HG03097 (cell line): Measurements from ENCODE around the gene KIAA0930.
"Not testable (repeated sequence)": the region's sequence is repeated elsewhere in the genome, so short reads cannot be mapped to it uniquely, and the experiment has no call there.

Source experiments
- ATAC-seq: cut with Tn5 transposase; IDR thresholded peaks from one replicate; pipeline ENCODE4 v1.9.1; 2021; ENCODE audit not compliant: unreplicated experiment, low FRiP score

KIAA0930 gene

DNA sequence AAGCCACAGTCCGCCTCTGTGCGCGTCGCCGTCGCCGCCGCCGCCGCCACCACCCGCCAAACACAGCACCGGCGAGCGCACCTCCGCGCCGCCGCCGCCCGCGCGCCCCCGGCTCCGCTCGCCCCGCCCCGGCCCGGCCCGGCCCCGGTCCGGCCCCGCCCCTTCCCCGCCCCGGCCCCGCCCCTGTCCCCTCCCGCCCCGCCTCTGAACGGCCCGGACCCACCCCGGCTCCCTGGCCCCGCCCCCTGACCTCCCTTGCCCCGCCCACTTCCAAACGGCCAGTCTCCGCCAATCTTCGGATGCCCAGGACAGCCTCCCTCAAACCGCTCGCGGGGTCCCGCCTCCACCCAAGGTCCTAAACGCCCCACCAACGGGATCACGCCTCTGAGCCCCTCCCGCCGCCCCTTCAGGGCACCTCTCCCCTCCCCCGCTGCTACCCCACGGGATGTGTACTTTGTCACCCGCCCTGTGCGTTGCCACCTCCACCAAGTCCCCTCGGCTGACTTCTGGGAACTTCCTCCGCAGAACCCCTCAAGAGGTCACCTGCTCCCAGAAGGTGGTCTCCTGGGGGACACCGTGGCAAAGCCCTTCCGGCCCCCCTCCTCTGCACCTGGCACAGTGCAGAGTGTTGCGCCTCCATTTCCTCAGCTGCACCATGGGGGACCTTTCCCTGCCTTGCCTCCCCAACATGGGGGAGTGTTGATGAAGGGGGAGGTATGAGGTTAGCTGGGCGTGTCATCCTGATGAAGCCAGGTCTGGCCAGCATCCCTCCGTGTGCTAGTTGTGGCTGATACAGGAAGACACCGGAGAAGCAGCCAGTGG, at the start of gene KIAA0930:
Gene KIAA0930, minus strand, starts transcription at position 85 of the 822 bp plus-strand sequence. CDS start 191 bp downstream, outside the sequence.
- peak; percentile 38 for ATAC-seq

GRCh38 chr22:45286854-45287551, 46.3 kb upstream of the KIAA0930 start:
- ATAC-seq, result no peak

DNA sequence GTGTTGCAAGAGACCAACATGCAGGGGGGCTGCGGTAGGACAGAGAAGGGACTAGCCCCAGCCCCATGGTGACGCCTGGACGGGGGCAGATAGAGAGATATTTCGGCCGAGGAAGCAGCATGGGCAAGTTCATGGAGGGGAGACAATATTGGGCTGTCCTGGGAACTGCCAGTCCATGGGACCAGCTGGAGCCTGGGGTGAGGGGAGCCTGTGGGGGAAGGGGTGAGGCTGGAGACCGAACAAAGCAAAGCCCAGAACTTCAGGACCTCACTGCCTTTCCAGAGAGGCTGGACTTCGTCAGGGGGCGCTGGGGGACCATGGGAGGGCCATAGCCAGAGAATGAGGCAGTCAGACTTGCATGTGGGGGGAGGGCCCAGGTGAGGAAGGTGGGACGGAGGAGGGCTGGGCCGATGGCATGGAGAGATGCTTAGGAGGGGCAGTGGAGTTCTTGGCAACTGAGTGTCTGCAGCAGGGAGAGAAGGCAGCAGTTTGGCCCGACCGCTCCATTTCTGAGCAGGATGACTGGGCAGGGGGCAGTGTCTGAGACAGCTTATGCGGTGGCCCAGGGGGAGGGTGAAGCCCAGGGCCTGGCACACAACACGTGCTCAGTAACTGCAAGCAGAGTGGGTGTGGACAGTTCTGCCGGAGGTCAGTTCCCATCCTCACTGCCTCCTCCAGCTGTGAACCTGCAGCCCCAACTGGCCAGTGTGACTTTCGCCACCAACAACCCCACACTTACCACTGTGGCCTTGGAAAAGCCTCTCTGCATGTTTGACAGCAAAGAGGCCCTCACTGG, 44.8 kb upstream of the KIAA0930 start:
- ATAC-seq, result no peak

GRCh38 chr22:45284705-45285262, 44.1 kb upstream of the KIAA0930 start, which contains the start of gene UPK3A:
Gene UPK3A, plus strand, starts transcription at chr22:45284949. Its CDS starts 65 bp downstream, at chr22:45285014.
- ATAC-seq, result no peak

DNA sequence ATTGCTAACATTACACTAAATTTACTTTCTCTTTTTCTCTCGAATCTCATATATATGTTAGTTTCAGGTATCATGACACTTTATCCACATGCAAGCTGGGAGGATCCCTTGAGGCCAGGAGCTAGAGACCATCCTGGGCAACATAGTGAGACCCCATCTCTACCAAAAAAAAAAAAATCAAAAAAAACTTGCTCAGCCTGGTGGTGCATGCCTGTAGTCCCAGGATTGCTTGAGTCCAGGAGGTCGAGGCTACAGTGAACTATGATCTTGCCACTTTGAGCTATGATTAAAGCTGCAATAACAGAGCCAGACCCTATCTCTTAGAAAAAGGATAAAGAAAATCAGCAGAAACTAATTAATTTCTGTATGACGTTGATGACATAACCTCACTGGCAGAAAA, 40.3 kb upstream of the KIAA0930 start:
- no peak for ATAC-seq

- ATAC-seq, result no peak
Measured at GRCh38 chr22:45280587-45280980, 39.9 kb upstream of the KIAA0930 start.

DNA sequence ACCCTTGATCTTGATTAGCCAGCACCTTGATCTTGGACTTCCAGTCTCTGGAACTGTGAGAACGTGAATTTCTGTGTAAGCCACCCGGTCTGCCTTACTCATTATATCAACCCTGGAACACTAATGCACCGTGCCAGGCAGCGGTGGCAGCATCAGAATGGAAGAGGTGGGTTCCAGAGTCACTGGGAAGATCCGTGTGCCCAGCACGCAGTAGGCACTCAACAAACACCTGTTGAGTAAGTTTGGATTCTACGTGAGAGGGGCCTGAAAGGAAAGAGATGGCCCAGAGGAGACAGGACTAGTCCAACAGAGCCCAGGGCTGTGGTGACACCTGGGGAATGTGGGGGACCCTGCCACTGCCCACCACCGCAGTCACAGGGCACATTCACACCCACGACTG, 37.4 kb upstream of the KIAA0930 start:
- no peak for ATAC-seq

GRCh38 chr22:45277720-45278119, 37.0 kb upstream of the KIAA0930 start:
- not testable (repeated sequence) for ATAC-seq

GRCh38 chr22:45276507-45277105, 35.9 kb upstream of the KIAA0930 start:
- no peak for ATAC-seq

DNA sequence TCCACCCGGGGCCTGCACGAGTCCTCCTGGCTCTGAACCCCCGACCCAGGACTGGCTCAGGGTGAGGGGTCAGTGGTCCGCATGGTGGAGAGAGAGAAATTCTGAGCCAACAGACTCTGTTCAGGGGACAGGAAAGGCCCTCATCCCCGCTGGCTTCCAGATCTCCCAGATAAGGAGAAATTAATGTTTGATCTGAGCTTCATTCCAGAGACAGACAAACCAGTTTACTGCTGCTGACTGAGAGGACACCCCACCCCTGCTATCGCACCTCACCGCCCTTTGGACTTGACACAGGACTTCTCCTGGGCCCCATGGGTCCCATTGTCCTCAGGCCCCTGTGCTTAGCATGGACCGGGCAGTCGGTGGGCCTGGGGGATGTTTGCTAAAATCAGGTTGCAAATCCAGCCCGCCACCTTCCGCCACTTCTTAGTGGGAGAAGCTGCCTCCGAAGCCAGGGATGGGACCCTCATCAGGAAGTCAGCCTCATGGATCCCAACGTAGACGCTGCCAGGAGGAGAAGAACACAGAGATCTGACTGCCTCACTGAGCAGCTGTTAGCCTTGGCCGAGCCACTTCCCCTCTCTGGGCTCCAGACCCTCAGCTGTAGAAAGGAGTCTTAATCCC, 32.9 kb upstream of the KIAA0930 start:
- no peak for ATAC-seq

- ATAC-seq, result no peak
Measured at GRCh38 chr22:45272498-45272897, 31.8 kb upstream of the KIAA0930 start.

- no peak for ATAC-seq
Measured at GRCh38 chr22:45271667-45272201, 31.0 kb upstream of the KIAA0930 start.

DNA sequence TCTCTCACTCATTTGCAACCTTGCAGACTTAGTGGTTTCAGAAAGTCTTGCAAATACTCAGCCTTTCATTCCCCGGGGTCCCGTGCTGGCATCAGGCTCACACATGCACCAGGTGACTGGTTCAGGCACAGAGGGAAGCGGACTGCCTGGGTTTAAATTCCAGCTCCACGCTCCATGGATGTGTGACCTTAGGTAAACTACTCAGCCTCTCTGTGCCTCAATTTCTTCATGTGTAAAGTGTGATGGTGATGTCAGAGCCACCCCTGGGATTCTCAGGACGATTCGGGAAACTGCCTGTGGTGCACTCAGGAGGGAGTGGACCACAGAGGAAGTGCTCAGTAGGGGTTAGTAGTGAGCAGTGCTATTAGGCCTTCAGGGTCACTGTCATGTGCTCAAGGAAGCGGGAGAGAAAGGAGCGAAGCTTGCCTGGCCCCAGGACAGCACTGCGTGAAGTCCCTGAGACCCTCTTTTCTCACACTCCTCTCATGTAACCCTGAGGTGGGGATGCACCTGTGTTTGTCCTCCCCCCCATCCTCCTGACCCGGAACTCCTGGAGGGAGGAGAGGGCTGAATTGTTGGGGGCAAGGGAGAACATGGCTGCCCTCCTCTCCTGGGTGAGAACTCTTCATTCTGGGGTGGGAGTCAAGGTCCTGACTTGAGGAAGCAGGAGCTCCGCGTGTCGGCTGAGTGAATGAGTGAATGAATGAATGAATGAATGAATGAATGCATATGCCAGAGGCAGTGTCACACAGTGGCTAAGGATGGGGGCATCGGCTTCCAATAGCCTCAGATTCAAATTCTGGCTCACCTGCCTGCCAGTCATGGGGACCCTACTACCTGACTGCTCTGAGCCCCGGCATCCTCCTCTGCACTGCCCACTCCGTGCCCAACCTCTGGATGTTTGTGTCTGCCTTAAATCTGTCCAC, 29.7 kb upstream of the KIAA0930 start:
- no peak for ATAC-seq

DNA sequence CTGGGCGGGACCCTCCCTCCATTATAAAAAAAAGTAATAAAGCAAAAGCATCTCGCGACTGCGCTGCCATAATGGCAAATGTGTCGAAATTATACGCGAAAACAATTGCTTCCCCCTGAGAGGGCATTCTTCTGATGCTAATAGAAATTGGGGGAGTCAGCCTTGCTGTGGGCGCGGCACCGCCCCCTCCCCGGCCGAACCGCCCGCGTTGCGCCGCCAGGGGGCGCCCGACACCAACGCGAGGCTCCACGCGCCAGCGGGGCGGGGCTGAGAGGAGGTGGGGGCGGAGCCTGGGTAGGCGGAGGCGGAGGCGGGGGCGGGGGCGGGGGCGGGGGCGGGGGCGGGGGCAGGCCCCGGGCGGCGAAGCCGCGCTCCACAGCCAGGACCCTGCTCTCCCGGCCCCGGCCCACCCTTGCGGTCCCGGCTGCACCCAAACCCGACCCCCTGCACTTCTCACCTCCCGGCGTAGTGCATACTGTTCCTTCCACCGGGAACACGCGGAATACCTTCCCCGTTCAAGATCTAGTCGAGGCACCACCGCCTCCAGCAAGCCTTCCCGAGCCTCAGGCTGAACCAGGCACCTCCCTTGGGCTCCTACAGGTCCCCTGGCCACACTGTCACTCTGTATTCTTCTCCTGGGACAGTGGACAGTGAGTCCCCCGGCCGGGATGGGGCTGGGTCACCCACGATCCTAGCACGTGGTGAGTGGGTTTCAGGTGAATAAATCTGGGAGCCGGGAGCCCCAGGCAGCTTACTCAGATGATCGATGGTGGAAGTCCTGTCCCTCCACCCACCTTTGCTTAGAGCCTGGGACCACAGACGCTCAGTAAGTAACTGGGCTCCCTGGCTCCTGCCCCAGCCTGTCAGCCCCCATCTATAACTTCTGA, 28.5 kb upstream of the KIAA0930 start:
- ATAC-seq, result peak; percentile 64

- ATAC-seq, result no peak
Measured at GRCh38 chr22:45268167-45268957, 27.7 kb upstream of the KIAA0930 start.

DNA sequence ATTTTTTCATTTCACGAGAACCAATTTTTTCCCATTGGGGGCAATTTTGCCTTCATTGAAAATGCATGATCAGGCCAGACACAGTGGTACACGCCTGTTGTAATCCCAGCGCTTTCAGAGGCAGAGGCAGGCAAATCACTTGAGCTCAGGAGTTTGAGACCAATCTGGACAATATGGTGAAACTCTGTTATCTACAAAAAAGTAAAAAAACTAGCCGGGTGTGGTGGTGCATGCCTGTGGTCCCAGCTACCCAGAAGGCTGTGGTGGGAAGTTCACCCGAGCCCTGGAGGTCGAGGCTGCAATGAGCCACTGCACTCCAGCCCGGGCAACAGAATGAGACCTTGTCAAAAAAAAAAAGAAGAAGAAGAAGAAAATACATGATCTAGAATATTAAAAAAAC, 24.8 kb upstream of the KIAA0930 start:
- no peak for ATAC-seq
